H54 (cell line): ENCODE data around the gene FFAR3.
"Not testable (repeated sequence)": the region's sequence is repeated elsewhere in the genome, so short reads cannot be mapped to it uniquely, and the experiment has no call there.

Source experiments
- DNase-seq: peaks from one replicate; pipeline ENCODE4 v3.0.0; 2011; ENCODE audit warnings: low spot score, mixed read lengths; ENCODE audit not compliant: insufficient read length
- FAIRE-seq: peaks from 3 replicates; lab custom pipeline; 2011; peaks lifted over from hg19 to GRCh38; lab: Jason Lieb, UNC
- POLR2A ChIP-seq: IDR thresholded peaks from 2 replicates; pipeline ENCODE4 v1.6.1; 2011; ENCODE audit warnings: low read depth, mild to moderate bottlenecking, low read length

FFAR3 gene

DNA sequence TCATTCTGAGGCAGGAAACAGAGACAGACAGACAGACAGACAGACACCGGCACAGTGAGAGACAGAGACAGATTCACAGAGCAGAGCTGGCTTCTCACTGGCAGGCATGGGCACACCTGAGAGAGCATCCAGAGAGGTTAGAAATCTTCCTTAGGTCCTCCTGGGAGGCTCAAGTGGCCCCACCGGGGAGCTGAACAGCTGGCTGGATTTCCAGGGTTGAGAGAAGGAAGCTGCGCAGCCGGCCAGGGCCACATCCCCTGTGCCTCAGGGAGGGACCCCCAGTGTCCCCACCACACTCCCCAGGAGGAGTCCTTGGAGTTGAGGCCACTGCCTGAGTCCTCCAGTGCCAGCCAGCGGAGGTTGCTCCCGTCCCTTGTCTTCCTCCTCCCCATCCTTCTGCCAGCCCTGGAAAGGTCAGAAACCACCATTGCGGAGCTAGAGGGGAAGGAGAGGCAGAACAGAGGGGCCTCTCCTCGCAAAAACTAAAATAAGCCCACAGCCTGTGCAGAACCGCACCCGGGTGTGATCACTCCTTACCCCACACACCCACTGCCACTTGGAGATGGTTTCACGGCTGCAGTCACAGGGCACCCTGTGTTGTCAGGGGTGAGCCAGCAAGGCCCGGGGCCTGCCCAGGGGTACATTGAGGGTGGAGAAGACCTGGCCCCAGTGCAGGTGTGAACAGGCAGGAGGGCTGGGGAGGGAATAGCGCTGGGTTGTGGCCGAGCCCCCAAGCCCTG is 4.2 kb downstream of the FFAR3 start:
- no peak for FAIRE-seq

DNA sequence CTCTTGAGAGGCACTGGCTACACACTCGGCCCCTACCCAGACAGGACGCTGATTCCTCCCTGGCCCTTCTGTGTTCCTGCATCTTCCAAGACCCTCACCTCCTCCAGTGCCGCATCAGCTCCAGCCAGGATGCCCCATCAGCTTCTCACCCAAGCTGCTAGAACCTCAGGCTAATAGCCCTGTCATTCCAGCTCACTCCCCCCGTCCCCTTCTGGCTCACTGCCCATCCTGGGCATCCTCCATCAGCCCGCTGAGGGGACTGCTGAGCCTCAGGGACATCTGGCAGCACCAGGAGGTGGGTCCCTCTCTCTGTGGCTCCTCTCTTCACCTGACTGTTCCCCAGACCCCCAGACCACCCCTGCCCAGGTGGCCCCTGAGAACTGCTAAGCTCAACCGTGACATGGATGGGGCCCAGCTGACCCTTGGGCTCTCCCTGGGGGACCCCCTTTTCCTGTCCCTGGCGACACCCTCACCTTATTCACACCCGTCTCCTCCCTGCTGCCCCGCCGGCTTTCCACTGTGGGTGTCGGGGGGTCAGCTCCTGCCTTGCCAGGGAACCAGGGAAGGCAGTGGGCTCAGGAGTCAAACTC is 4.8 kb downstream of the FFAR3 start:
- TF ChIP-seq POLR2A, result no peak
- DNase-seq, result no peak
- no peak for FAIRE-seq

More for the DNA sequence above, 4.2 kb downstream of the FFAR3 start:
- TF ChIP-seq POLR2A, result no peak
- DNase-seq, result no peak

DNA sequence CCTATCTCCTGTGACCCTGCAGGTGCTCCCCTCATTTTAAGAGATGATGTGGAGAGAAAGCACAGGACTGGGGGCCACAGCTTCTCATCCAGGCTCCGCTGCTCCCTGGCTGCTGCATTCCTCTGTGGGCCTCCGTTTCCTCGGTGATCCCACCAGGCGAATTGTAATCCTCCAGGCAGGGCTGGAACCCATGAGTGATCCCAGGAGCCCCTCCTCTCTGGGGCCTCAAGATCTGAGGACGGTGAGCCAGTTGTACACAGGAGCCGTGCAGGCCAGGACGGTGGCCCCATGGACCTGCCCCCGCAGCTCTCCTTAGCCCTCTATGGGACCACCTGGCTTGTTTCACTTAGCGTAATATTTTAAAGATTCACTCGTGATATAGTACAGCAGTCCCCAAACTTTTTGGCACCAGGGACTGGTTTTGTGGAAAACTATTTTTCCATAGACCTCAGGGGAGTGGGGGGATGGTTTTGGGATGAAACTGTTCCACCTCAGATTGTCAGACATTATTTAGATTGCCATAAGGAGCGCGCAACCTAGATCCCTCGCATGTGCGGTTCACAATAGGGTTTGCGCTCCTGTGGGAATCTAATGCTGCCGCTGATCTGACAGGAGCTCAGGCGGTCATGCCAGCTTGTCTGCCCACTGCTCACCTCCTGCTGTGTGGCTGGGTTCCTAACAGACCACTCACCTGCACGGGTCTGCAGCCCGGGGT is 5.6 kb downstream of the FFAR3 start:
- FAIRE-seq, result no peak
- no peak for DNase-seq
- no peak for TF ChIP-seq POLR2A

DNA sequence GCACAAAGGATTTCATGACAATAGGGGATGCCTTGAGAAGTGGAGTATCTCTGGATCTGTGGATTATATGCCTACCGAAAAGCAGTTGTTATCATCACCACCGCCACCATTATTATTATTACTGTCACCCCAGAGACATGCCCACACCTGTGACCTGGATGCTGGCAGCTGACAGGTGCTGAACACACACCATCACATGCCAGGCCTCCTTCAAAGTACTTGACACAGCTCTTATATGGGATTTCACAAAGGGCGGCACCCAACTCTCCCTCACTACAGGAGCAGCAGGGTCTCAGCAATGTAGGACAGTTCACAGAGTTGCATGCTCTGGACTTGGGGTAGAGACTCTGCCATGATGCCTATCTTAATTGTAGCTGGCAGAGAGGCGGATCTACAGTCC is 7.0 kb downstream of the FFAR3 start:
- TF ChIP-seq POLR2A, result no peak
- no peak for FAIRE-seq
- no peak for DNase-seq

DNA sequence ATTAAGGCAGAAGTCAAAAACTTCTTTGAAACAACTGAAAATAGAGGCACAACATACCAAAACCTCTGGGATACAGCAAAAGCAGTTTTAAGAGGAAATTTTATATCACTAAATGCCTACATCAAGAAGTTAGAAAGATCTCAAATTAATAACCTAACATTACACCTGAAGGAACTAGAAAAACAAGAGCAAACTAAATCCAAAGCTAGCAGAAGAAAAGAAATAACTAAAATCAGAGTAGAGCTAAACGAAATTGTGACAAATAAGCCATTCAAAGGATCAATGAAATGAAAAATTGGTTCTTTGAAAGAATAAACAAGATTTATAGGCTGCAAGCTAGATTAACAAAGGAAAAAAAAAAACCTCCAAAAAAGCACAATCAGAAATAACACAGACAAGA is 10.1 kb downstream of the FFAR3 start:
- FAIRE-seq, result no peak
- no peak for DNase-seq
- TF ChIP-seq POLR2A, result no peak

DNA sequence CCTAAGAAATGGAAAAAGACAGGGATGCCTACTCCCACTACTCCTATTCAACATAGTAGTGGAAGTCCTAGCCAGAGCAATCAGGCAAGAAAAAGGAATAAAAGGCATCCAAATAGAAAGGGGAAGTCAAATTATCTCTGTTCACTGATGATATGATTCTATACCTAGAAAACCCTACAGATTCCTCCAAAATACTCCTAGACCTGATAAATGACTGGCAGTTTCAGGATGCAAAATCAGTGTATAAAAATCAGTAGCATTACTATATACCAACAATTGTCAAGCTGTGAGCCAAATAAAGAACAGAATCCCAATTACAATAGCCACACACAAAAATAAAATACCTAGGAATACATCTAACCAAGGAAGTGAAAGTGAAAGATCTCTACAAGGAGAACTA is 11.3 kb downstream of the FFAR3 start:
- DNase-seq (no peak), FAIRE-seq (no peak)
- TF ChIP-seq POLR2A, result no peak

DNA sequence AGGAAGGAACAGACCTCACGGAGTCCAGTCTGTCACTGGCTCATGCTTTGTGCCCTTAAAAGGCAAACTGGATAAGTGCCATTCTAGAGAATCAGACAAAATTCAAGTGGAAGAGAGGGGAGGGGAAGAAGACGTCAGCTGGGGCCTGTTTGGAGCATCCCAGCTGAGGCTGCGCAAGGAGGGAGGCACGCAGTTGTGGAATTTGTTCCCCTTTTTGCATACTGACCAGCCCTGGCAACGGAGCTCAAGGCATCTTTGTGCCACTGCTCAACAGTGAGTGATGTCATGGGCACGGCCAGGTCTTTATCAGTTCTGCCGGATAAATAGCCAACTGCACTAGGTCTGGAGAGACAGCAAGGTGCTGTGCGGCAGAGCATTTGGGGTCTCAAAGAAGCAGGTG is 12.5 kb downstream of the FFAR3 start, which contains the start of gene GPR42:
GPR42 (plus strand) TSS at position 347 of the 400 bp plus-strand sequence. CDS start 292 bp downstream, outside the sequence.
- TF ChIP-seq POLR2A, result no peak
- FAIRE-seq (no peak), DNase-seq (no peak)

DNA sequence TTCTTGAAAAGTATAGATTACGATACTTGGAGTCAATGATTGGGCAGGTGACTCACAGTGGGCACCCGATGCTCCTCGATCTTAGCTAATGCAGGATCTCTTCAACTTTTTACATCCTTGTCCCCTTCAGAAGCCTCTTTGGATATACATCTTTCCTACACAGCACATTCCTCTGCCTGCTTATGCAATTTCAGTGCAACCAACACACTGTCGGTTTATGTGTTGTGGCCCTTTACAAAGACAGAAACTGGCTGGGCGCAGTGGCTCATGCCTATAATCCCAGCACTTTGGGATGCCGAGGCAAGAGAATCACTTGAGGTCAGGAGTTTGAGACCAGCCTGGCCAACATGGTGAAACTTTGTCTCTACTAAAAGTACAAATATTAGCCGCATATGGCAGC is 15.2 kb downstream of the FFAR3 start:
- no peak for TF ChIP-seq POLR2A
- no peak for DNase-seq
- no peak for FAIRE-seq

DNA sequence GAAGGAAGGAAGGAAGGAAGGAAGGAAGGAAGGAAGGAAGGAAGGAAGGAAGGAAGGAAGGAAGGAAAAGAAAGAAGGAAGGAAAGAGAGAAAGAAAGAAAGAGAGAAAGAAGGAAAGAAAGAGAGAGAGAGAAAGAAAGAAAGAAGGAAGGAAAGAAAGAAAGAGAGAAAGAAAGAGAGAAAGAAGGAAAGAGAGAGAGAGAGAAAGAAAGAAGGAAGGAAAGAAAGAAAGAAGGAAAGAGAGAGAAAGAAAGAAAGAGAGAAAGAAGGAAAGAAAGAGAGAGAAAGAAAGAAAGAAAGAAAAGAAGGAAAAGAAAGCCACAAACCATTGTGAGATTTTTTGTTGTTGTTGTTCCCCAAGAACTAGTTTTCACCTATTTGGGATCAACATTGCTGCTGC is 15.8 kb downstream of the FFAR3 start:
- not testable (repeated sequence) for DNase-seq, FAIRE-seq

DNA sequence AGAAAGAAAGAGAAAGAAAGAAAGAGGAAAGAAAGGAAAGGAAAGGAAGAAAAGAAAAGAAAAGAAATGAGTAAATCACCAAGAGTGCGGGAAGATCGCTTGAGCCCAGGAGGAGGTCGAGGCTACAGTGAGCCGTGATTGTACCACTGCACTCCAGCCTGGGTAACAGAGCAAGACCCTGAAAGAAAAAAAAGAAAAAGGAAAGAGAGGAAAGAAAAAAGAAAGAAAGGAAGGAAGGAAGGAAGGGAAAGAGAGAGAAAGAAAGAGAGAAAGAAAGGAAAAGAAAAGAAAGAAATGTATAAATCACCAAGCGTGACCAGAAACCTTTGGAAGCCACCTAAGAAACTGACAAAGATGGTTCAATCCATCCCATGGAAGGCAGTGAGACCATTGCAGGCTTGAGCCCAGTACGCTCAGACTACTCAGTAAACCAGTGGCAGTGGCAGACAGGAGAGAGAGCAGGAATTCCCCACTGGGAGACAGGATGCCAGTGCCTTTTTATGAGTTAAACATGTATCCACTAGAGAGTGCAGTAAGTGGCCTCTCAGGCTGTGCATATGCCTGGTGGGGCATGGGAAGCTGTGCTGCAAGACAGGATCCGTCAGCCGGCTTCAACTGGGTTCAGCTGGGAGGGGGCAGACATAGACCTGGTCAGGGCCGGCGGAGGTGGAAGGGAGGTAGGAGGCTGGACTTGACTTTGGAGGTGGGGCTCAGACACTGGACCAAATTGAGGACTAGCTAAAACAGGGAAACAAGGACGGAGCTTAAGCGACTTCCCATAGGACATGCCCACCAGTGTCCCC is 17.4 kb downstream of the FFAR3 start:
- no peak for TF ChIP-seq POLR2A
- no peak for FAIRE-seq
- DNase-seq, result no peak

DNA sequence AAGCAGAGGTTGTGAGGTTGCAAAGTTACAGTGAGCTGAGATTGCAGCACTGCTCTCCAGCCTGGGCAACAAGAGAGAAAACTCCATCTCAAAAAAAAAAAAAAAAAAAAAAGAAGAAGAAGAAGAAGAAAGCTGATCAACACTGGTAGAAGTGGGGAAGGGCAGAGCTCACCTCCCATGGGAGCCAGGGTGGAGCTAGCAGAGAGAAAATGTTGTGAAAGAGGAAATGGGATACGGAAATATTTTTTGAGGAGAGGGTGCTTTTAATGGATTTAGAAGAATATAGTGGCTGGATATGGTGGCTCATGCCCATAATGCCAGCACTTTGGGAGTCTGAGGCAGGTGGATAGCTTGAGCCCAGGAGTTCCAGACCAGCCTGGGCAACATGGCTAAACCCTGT is 19.4 kb downstream of the FFAR3 start:
- FAIRE-seq (no peak), DNase-seq (no peak)
- no peak for TF ChIP-seq POLR2A

DNA sequence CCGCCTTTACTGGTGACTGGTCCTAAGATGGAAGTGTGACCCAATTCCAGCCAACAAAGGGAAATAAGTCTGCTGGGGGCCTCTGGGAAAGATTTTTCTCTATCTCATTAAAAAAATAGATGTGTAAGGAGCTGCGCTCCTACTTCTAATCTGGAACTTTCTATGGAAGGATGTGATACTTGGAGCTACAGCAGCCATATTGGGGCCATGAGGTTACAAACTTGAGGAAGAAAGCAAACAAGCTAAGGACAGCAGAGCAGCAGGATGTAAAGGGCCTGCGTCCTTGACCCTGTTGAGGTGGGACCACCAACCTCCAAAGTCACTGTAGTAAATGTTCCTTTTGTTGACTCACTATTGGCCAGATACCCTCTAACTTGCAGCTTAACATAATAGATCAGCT is 20.1 kb downstream of the FFAR3 start:
- TF ChIP-seq POLR2A, result no peak
- FAIRE-seq, result no peak

DNA sequence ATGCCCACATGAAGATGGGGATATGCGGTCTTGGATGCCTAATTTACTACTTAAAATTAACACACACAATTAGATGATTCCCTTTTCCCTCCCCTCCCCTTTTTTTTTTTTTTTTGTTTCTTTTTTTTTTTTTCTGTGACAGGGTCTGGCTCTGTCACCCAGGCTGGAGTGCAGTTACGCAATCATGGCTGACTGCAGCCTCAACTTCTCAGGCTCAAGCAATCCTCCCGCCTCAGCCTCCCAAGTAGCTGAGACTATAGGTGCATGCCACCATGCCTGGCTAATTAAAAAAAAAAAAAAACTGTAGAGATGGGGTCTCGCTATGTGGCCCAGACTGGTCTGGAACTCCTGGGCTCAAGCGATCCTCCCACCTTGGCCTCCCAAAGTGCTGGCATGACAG is 21.3 kb downstream of the FFAR3 start:
- not testable (repeated sequence) for FAIRE-seq, DNase-seq

More for the DNA sequence above, 20.1 kb downstream of the FFAR3 start:
- DNase-seq, result no peak

DNA sequence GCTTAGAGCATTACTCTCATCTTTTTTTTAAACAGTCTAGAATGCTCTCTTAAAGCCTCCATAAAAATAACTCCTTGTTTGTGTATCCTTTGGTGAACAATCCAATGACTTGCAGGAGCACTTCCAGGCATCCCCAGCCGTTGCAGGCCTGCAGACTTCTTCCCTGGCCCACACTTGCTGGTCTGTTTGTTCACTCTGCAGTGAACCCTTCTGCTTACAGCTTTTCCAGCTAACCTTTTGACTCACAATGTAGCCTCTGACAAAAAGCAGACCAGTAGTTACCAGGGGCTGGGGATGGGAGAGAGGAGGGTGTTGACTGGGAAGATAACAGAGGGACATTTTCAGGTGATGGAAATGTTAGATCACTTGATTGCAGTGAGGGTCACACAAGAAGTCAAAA is 21.7 kb downstream of the FFAR3 start:
- DNase-seq (no peak), FAIRE-seq (no peak)
- no peak for TF ChIP-seq POLR2A
